Measurements from ENCODE around the gene TUBA4A.

TUBA4A gene

DNA sequence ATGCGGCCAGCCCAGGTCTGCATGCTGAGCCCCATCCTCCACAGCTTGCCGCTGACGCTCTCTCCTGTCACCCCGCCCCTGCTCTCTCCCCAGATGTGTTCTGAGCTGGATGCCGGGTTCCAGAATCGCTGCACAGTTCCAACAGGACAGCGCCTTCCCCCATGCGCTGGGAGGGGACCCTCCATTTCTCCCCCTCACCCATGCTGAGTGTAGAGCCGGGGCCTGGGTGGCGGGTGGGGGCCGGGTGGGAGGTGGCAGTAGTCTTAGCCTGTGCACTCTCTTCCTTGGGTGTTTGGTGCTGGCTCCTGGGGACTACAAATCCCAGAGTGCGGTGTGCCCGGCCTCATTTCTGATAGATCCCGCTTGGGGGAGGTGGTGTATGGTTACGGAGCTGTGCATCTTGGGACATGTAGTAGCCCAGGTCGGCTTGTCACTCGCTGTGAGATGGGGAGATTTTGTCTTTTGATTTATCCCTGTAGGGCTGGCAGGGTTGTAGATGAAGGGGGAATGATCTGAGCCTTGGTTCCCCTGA lies 32.2 kb upstream of the TUBA4A start:
- Histone ChIP-seq H3K27ac (ENCODE audit: extremely low read depth, low read depth, low read length) (no peak overlapping the region), H3K36me3 (ENCODE audit: control insufficient read depth in 2 of 2, insufficient read depth in 1 of 2, low read length in 2 of 2) (peaks cover 0 to 56% of the 10 kb centered on the region in 2 experiments; a peak in 1 of 3 replicates), H3K9me3 (ENCODE audit: control insufficient read depth, insufficient read depth, low read depth, low read length) (no peaks in the 10 kb centered on the region), H3K4me3 (ENCODE audit: low read depth, low read length) (no peak overlapping the region), H3K4me1 (ENCODE audit: control insufficient read depth, insufficient read depth, low read length) (no peaks in the 10 kb centered on the region)
- TF ChIP-seq ZNF777 (tag by site-specific recombination; IDR thresholded peaks at IDR 0.05; ENCODE audit: borderline replicate concordance): no peak
- TF ChIP-seq ZNF707 (tag by site-specific recombination; IDR thresholded peaks at IDR 0.05): no peak
- 0 out of 2 replicates have a peak, but pooled peaks have one; percentile 39 for TF ChIP-seq ZNF76 (tag by site-specific recombination; IDR thresholded peaks at IDR 0.05; ENCODE audit: borderline replicate concordance, low read depth)
- POLR2A ChIA-PET: interaction anchor here (0.9 to 1.6 kb wide), 2 partner anchors 9 to 80 kb away, joined by 3 to 4 read pairs; partner anchors contain the start of gene ZFAND2B
- CTCF ChIA-PET: interaction anchor here (0.6 to 15.0 kb wide), 4 partner anchors 8 to 208 kb away, joined by 4 to 297 read pairs (median 6); partner anchors contain the start of gene DNAJB2

DNA sequence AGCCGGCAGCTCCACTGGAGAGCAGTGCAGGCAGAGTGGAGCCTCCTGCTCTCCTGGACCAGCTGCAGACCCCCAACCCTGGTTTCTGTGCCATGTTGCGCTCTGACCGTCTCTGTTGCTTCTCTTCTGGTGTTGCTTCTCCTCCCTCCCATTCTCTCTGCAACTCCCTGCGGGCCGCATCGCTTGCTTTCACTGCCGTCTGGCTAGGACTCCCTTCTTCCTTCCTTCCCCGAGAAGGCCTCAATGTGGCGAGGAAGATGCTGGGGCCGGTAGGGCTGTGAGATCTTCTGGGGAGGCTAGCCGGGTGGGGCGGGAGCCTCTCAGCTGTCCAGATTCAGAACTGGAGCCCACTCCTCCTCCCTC lies 31.6 kb upstream of the TUBA4A start:
- Histone ChIP-seq H3K4me3 (ENCODE audit: low read depth, low read length) (no peak overlapping the region), H3K9me3 (ENCODE audit: control insufficient read depth, insufficient read depth, low read depth, low read length) (no peaks in the 10 kb centered on the region), H3K27ac (ENCODE audit: extremely low read depth, low read depth, low read length) (no peak overlapping the region), H3K36me3 (ENCODE audit: control insufficient read depth in 2 of 2, insufficient read depth in 1 of 2, low read length in 2 of 2) (peaks cover 0 to 62% of the 10 kb centered on the region in 2 experiments; a peak in 1 of 3 replicates), H3K4me1 (ENCODE audit: control insufficient read depth, insufficient read depth, low read length) (no peaks in the 10 kb centered on the region)
- TF ChIP-seq ZNF366 (tag by site-specific recombination; conservative IDR thresholded peaks at IDR 0.05) (no peak), ZNF23 (tag by site-specific recombination; IDR thresholded peaks at IDR 0.05; ENCODE audit: borderline replicate concordance) (no peak), ZNF664 (tag by site-specific recombination; IDR thresholded peaks at IDR 0.05) (no peak), ZNF16 (tag by site-specific recombination; IDR thresholded peaks at IDR 0.05; ENCODE audit: low read depth) (no peak), SP3 (tag by site-specific recombination; IDR thresholded peaks at IDR 0.05) (no peak), HOXC10 (CRISPR knock-in tag; IDR thresholded peaks at IDR 0.05) (no peak)
- ChIA-PET CTCF (interaction anchor here (15.0 kb wide), 1 partner anchor 11 kb away, joined by 297 read pairs; no protein-coding TSS in a partner anchor), POLR2A (no interaction called here)

- H3K36me3 ChIP-seq (ENCODE audit: control insufficient read depth in 2 of 2, insufficient read depth in 1 of 2, low read length in 2 of 2): peaks cover 0 to 64% of the 10 kb centered on the region in 2 experiments; a peak in 1 of 3 replicates
- no peak overlapping the region for H3K4me3 ChIP-seq (ENCODE audit: low read depth, low read length)
- ChIA-PET POLR2A (no interaction called here), CTCF (interaction anchor here (0.6 to 15.0 kb wide), 2 partner anchors 11 to 114 kb away, joined by 3 to 297 read pairs; no protein-coding TSS in a partner anchor)
- TF ChIP-seq ZNF624 (tag by site-specific recombination; IDR thresholded peaks at IDR 0.05): no peak
- no peak for TF ChIP-seq ZNF585B (tag by site-specific recombination; IDR thresholded peaks at IDR 0.05)
- TF ChIP-seq ZNF148 (tag by site-specific recombination; IDR thresholded peaks at IDR 0.05; ENCODE audit: borderline replicate concordance): no peak
- TF ChIP-seq, protein P1, sequence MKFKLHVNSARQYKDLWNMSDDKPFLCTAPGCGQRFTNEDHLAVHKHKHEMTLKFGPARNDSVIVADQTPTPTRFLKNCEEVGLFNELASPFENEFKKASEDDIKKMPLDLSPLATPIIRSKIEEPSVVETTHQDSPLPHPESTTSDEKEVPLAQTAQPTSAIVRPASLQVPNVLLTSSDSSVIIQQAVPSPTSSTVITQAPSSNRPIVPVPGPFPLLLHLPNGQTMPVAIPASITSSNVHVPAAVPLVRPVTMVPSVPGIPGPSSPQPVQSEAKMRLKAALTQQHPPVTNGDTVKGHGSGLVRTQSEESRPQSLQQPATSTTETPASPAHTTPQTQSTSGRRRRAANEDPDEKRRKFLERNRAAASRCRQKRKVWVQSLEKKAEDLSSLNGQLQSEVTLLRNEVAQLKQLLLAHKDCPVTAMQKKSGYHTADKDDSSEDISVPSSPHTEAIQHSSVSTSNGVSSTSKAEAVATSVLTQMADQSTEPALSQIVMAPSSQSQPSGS (tag by site-specific recombination; IDR thresholded peaks at IDR 0.05; ENCODE audit: low read depth): no peak
- TF ChIP-seq ZSCAN16 (tag by site-specific recombination; IDR thresholded peaks at IDR 0.05): no peak
- no peak for TF ChIP-seq ZNF274 (IDR thresholded peaks at IDR 0.05; ENCODE audit: low read length)
- no peak for TF ChIP-seq ZNF274 (tag by site-specific recombination; IDR thresholded peaks at IDR 0.05; ENCODE audit: borderline replicate concordance)
- no peak for TF ChIP-seq MEIS1 (CRISPR knock-in tag; IDR thresholded peaks at IDR 0.05; ENCODE audit: borderline replicate concordance)
- TF ChIP-seq GLIS2 (tag by site-specific recombination; IDR thresholded peaks at IDR 0.05): no peak
- TF ChIP-seq HIC1 (tag by site-specific recombination; IDR thresholded peaks at IDR 0.05): no peak
- no peak for TF ChIP-seq GLI2 (tag by site-specific recombination; IDR thresholded peaks at IDR 0.05; ENCODE audit: borderline replicate concordance, low read depth)
- H3K27ac ChIP-seq (ENCODE audit: extremely low read depth, low read depth, low read length): no peak overlapping the region
- no peaks in the 10 kb centered on the region for H3K4me1 ChIP-seq (ENCODE audit: control insufficient read depth, insufficient read depth, low read length)
- H3K9me3 ChIP-seq (ENCODE audit: control insufficient read depth, insufficient read depth, low read depth, low read length): no peaks in the 10 kb centered on the region
Measured at GRCh38 chr2:219284501-219285372, 31.0 kb upstream of the TUBA4A start.
